GM21515 (cell line): ENCODE results near the gene U2AF2.

Experiments
- ATAC-seq: cut with Tn5 transposase; IDR thresholded peaks from one replicate; pipeline ENCODE4 v1.9.1; 2021; ENCODE audit not compliant: unreplicated experiment

Gene U2AF2

DNA sequence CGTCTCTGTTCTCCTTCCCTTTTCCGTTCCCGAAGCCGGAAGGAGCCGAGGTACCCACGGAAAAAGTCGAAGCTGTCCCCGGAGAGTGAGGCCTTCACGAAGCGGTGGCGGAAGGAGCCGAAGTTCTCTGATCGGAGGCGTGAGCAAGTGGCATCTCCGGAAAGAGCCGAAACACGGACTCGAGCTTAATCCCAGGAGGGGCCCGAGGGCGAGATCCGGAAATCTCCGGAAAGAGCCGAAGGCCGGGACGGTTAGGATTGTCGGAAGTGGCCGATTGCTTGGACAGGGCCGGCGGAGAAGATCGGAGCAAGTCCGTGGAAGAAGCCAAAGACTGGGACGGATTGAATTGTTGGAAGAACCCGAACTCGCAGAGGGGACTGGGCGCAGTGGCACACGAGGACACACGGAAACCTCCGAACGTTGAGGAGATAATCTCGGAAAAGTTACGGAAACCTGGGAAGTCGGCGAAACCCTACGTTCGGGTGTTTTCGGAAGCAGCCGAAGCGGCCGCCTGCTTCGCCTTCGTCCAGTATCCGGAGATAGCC is 440 bp upstream of the U2AF2 start:
- peak; percentile 60 for ATAC-seq

DNA sequence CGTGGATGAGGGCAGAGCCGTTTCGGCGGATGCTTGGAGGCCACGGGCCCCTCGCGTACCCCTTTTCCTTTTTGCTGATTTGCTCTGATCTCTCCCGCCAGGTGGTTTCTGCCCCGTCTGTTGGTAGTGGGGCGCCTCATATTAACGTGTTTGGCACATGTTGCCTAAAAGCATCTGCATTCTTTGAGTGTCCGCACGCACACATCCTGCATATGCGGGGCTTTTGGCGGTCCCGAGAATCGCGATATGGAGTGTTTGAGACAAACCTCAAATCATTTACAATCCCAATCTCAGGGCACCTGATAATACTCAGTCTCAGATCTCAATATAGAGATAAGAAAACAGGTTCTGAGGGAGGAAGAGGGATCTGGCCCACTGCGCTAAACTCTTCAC is 809 bp downstream of the U2AF2 start:
- ATAC-seq = no peak

DNA sequence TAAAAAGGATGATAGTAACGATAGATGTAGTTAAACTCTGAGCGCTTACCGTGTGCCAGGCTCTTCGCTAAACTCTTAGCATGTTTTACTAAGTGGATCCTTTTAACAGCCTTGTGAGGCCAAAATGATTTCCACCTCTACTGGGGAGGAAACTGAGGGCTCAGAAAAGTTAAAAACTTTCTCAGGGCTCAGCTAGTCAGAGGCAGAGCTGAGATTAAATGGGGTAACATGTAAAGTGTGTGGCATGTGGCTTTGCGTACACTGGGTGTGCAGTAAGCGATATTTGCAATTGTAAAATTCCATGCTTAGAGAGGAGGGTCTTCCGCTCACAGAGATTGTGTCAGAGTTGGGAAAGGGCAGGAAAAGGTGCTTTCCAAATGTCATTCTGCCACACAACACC is 1.7 kb downstream of the U2AF2 start:
- no peak for ATAC-seq

DNA sequence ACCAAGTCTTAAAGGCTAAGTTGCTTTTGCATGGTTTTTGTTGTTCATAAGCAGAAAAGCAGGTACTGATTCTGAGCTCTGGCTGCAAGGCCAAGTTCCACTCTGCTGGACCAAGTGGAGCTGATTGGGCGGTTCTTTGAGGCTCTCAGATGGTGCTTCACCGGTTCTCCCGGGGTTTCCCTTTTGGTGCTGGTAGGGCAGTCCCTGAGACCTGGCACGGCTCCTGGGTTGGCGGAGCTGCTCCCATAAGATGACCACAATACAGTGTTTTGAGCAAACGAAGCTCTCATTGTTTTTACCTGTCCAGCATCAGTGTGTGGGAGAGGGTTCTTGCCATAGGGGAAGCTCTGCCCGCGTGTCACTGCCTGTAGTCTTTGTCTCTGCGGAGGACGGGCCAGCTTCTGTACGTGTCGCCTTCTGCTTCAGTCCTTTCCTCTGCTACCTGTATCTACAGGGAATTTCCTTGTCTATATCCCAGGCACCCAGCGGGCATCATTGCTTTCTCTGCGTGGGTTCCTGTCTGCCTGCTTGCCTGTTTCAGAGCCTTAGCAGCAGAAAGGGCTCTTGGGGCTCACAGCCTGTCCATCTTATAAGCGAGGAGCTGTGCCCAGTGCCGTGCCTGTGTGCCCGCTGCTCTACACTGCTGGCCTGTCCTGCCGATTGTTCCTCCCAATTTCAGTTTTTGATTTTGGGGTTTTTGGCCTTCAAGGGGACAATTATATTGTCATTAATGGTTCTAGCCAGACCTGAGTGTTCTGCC is 2.3 kb downstream of the U2AF2 start:
- no peak for ATAC-seq

DNA sequence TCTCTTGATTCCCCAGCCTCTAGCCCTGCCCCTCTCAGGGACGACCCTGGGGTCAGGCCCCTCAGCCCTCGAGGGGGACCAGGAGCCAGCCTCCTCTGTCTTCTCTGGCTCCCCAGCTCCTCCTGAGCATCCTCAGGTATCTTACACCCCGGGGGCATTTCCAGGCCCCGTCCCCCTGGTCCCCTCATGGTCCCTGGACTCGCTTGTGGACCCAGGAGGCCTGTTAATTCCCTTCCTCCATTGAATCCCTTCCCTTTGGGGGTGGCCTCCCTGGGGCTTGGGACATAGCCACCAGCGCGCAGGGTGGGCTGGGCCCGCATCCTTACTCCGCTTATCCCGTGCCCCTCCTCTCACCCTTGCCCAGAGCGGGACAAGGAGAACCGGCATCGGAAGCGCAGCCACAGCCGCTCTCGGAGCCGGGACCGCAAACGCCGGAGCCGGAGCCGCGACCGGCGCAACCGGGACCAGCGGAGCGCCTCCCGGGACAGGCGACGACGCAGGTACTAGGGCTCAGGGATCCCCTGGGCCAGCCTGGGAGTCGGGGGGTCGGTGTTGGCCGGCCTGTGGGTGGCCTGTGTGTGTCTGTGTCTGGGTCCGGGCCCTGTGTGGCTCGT is 4.1 kb downstream of the U2AF2 start:
- ATAC-seq = no peak

DNA sequence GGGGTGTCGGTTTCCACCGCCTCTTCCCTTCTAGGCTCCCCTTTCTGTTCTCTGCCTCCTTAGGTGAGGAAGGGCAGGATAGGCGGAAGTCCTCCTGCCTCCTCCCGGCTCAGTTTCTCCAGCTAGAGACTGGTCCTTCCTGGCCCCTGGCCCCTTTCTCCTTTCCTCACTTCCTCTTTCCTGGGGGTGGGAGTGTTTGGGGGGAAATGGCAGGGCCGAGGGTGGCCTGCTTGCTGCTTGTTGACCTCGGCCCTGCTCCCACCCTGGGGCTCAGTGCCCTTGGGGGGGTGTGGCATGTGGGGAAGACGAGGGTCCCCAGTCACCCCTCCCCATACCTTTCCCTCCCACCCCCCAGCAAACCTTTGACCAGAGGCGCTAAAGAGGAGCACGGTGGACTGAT is 5.0 kb downstream of the U2AF2 start:
- no peak for ATAC-seq

DNA sequence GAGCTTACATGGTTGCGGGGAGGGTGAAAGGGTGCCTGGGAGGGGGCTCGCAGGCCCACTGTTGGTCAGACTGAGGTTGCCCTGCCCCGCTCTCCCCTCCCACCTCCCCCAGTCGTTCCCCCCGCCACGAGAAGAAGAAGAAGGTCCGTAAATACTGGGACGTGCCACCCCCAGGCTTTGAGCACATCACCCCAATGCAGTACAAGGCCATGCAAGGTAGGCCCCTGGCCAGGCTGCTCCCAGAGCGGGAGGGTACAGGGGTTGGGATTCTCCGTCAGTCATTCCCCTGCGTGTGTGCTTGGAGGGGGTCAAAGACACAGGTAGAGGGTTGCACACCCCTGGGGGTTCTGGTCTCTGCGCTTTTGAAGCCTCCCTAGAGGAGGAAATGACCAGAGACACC is 5.6 kb downstream of the U2AF2 start:
- no peak for ATAC-seq

DNA sequence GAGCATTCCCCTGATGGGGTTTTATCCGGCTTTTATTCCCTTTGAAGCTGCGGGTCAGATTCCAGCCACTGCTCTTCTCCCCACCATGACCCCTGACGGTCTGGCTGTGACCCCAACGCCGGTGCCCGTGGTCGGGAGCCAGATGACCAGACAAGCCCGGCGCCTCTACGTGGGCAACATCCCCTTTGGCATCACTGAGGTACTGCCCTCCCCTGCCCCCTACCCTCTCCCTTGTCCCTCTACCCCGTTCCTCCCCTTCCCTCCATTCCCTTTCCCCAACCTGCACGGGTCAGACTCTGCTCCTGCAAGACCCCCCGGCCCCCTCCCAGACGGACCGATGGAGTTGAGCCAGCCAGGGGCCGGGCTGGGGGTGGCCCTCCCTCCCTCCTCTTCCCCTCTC is 6.2 kb downstream of the U2AF2 start:
- ATAC-seq = no peak

DNA sequence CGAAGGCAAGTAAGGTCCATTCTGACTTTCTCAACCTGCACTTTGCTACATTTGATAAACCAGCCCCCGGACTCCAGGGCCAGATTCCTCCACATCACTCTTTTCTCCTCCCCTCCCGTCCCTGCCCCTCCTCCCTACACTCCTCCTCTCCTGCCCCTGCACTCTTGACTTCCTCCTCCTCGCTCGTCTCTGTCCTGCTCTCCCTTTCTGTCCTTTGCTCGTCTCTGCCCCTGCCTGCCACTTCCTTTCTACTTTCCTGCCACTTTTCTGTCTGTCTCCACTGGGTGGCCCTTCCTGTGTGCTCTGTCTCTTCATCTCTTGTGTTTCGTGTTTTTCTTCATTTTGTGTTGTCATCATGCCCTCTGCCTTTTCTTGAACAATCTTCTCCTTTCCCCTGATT is 7.0 kb downstream of the U2AF2 start:
- ATAC-seq = no peak

DNA sequence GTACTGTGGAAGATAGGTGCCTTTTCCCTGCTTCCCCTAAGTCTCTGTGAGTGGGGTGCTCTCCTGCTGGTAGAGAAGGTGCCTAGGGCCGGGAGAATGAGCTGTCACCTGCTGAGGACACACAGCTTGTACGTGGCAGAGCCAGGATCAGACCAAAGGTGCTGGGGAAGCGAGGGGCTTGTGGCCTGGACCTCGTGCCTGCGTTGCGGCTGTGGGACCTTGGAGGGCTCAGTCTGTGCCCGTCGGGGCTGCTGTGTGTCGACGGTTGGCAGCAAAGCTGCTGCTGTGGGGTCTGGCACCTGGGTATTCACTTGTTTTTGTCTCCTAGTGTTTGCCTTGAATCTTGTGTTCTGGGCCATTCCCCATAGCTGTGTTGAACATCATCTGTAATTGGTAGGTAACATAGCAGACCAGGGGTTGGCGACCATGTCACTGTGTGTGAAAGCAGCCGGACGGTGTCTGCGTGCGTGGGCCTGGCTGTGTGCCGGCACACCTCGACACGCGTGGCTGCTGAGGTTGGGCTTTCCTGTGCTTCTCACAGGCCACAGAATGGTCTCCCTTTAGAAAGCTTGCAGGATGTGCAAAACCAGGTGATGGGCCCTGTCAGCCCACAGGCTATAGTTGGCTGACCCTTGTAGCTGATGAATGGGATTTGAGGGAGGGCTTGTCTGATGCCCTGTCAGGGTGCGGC is 9.2 kb downstream of the U2AF2 start:
- no peak for ATAC-seq

DNA sequence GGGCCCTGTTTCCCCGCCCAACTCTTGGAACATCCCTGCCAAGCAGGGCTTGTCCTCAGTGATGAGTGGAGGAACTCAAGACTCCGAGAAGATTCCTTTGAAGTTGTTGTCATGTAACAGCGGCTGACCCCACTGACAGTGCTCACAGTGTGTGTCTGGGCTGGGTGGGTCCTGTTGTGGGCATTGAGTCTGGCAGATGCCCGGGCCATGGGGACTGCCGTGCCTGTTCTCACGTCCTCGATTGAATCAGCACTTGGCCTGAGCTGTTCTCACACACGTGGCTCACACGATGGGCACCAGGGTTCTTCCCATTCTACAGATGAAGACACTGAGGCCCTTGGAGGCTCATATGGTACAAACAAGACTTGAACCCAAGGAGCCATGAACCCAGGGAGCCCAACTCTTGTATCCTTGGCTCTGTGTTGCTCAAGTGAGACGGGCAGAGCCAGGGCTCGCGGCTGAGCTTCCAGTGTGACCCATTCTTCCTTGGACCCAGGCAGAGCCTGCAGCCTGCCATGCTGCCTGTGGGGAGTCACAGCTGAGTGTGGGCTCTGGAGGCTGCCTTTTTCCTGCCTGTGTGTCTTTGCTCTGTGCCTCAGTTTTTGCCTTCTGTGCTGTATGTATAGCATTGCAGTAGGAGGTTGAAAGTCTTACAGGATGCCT is 11.6 kb downstream of the U2AF2 start:
- no peak for ATAC-seq

DNA sequence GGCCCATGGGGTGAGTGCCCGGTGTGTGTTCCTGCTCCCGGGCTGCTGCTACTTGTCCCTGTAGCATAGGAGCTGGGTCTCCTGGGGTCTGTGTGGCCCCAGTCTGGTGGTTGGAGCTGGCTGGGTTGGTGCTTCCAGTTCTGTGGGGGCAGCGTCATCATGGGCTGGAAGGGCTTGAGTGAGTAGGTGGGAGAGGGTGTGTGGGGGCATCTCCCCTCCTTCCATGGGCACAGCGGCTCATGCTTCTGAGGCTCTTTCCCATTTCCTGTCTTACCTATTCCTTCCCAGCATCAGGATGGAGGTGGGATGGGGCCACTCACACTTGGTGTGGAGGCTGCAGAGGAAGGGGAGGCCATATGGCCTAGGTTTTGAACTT is 12.2 kb downstream of the U2AF2 start:
- ATAC-seq = no peak

DNA sequence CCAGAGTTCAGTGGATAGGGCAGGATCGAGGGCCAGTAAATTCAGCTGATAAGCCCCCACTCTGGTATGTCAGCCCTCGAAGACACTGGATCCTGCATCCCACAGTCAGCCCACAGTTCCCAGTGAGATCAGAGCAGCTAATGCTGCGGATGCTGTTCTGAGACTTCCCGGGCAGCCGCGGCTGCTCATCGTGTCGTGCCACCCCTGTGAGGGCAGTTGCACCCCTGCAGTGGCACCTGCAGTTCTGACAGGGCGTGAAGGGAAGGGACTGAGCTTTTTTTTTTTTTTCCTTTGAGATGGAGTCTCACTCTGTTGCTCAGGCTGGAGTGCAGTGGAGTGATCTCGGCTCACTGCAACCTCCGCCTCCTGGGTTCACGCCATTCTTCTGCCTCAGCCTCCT is 12.7 kb downstream of the U2AF2 start:
- no peak for ATAC-seq

DNA sequence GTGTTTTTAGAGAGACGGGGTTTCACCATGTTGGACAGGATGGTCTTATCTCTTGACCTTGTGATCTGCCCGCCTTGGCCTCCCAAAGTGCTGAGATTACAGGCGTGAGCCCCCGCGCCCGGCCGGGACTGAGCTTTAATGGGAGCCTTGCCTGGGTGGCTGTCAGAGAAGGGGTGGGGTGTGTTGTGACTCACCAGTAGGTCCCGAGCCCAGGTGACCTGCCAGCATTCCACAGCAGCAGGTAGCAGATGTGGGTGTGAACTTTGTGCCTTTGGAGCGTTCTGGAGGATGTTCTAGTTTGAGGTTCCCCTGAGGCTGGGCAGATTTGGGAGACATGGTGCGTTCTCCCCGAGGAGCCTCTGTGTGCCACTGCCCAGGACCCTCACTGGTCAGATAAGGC is 13.1 kb downstream of the U2AF2 start:
- ATAC-seq = no peak

DNA sequence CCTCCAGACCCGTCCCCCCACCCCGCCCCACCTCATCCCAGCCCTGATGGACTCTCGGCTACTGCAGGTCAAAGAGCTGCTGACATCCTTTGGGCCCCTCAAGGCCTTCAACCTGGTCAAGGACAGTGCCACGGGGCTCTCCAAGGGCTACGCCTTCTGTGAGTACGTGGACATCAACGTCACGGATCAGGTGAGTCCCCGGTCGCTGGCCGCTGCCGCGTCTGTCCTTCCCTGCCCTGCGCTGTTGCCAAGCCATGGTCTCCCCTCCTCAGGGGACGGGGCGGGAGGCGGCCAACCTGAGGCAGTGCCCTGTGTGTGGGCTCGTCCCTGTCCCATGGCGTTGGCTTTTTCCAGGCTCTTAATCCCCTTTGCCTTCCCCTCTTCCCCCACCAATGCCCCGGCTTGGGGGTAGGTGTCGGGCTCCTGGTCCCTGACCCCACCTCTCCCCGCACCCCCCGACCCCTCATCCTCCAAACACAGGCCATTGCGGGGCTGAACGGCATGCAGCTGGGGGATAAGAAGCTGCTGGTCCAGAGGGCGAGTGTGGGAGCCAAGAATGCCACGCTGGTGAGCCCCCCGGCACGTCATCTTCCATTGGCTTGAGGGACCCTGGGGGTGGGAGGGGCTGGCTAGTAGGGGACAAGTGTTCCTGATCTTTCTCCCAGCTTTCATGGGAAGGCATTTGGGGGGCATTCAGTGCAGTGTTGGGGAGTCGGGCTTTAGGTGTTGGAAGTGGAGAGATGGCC is 13.9 kb downstream of the U2AF2 start:
- no peak for ATAC-seq

DNA sequence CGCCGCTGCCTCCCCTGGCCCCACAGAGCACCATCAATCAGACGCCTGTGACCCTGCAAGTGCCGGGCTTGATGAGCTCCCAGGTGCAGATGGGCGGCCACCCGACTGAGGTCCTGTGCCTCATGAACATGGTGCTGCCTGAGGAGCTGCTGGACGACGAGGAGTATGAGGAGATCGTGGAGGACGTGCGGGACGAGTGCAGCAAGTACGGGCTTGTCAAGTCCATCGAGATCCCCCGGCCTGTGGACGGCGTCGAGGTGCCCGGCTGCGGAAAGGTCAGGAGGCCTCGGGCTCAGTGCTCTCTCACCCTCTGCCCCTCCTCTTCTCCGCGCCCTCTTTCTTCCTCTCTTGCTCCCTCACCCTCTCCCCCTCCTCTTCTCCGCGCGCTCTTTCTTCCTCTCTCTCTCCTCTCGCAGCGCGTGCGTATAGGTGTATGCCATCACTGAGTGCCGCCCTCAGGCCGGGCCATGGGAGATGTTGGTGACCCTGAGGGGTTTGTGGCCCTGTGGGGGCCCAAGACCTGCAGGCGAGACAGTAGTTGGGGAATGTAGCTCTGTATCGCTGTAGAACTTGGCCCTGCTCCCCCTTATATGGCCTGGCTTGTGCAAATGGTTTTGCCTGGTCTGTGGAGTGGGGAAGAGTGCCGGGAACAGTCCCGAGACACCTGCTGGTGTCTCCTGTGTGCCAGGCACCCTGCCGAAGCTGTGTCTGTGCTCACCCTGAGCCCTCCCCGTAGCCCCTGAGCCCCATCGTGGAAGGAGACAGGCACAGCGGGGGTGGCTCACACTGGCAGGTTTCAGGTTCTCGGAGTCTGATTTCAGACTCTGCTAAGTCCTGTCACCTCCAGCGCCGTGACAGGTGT is 14.8 kb downstream of the U2AF2 start:
- no peak for ATAC-seq

DNA sequence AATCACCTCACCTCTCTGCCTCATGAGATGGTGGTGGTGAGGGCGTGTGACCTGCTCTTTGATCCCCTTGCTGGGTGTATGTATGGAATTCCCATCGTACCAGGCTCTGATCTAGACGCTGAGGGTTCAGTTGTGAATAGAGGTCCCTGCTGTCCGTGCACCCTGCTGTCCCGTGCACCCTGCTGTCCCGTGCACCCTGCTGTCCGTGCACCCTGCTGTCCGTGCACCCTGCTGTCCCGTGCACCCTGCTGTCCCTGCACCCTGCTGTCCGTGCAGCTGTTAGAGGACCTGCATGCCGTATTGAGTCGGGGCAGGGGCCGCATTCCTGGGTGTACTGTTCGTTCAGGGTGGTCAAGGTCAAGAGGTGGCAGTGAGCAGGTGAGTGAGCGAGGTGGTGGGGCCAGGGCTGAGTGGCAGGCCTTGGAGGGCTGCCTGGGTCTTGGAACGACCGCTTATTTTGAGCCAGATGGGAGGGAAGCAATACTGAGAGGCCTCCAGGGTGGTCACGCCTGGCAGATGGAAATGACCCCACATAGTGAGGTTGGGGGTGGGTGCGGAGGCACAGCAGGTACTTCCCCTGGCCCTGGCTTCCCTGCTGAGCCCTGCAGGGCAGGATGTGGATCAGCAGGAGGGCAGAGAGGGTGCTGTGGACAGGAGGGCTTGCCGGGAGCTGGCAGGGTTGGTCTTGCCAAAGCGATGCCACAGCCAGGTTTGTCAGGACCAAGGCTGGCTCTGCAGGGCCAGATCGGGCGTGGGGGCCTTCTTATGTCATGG is 15.6 kb downstream of the U2AF2 start:
- no peak for ATAC-seq

DNA sequence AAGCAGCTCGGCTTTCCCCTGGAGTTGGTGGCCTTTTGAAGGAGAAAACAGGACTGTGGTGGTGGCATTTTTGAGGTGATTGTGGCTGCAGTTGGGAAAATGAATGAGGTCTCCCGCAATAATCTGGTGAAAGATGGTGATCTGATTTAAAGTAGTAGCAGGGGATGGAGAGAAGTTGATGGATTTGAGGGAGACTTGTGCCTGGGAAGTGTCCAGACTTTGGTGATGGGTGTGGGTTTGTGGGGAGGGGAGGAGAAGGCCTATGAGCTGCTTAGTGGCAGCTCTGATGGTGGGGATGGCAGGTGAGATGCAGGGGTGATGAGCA is 16.2 kb downstream of the U2AF2 start:
- ATAC-seq = no peak

DNA sequence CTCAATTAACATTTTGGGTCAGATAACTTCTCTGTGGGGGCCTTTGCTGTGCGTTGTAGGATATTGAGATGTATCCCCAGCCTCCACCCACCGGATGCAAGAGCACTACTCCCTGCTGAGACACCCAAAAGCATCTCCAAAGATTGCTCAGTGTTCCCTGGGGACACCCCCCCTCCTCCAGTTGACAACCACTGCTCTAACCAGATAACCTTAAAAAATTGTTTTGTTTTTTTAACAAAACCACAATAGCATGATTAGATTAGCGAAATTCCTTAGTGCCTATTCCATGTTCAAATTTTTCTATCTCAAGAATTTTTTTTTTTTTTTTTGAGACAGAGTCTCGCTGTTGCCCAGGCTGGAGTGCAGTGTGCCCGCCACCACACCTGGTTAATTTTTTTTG is 17.6 kb downstream of the U2AF2 start:
- ATAC-seq = no peak
